ENCODE data around the gene FEN1.

The FEN1 gene

DNA sequence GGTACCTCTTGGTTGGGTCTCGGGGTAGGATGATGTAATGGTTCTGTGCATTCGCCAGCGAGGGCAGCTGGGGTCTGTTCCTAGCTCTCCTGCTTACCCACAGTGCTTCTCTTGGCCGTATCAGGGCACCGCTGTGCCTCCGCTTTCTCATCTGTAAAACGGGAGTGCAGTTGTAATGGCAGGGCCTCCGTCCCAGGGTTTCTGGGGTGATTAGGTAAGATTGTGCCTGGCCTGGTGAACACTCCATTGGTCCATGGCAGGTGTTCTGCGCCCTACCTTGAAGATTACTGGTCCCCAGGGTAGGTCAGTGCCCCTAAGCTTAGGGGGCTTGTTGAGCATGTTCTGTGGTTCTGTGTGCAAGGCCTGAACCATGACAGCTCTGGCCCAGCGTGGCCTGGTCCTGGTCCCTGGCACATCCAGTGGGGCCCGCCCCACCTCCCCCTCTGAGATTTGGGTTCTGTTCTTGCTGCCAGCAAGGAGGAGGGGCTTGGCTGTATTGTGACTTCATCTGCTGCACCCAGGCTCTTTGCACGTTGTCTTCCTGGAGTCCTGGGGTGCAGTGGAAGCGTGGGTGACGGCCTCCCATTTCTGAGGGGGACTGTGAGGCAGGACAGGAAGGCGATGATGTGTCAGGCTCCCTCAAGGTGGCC is 35.4 kb upstream of the FEN1 start:
- peaks cover 0 to 25% (median 13%) of the 10 kb centered on the region in 4 experiments for H3K4me1 ChIP-seq (ENCODE audit: control extremely low read depth in 1 of 4, control insufficient read depth in 4 of 4, insufficient read depth in 4 of 4, low read length in 3 of 4)
- H3K9me3 ChIP-seq (ENCODE audit: control extremely low read depth in 1 of 5, control insufficient read depth in 4 of 5, insufficient read depth in 2 of 5, low read depth in 1 of 5, low read length in 4 of 5): no peaks in the 10 kb centered on the region
- no peak for DNase-seq
- WGBS (ENCODE audit: insufficient coverage): 95% methylated on average over 15 of the region's 15 CpGs
- ChIA-PET POLR2A (no interaction called here), CTCF (interaction anchor here (1.5 to 1.8 kb wide), 2 partner anchors 8 to 10 kb away, joined by 6 to 8 read pairs; no protein-coding TSS in a partner anchor)
- H3K27me3 ChIP-seq (replicated peaks in 2 of 5; ENCODE audit: control insufficient read depth in 4 of 5, insufficient read depth in 5 of 5, low read length in 4 of 5): peaks cover 0 to 23% (median 3%) of the 10 kb centered on the region in 5 experiments
- no peak overlapping the region for H3K27ac ChIP-seq (ENCODE audit: insufficient read depth in 1 of 2, low read depth in 1 of 2, low read length in 2 of 2, poor library complexity in 1 of 2, severe bottlenecking in 2 of 2)
- H3K4me3 ChIP-seq (ENCODE audit: control insufficient read depth in 1 of 7, extremely low read depth in 1 of 7, insufficient read depth in 4 of 7, low read depth in 2 of 7, low read length in 6 of 7): no peak overlapping the region
- H3K36me3 ChIP-seq (ENCODE audit: control insufficient read depth in 4 of 4, insufficient read depth in 4 of 4, low read length in 3 of 4): no peaks in the 10 kb centered on the region

DNA sequence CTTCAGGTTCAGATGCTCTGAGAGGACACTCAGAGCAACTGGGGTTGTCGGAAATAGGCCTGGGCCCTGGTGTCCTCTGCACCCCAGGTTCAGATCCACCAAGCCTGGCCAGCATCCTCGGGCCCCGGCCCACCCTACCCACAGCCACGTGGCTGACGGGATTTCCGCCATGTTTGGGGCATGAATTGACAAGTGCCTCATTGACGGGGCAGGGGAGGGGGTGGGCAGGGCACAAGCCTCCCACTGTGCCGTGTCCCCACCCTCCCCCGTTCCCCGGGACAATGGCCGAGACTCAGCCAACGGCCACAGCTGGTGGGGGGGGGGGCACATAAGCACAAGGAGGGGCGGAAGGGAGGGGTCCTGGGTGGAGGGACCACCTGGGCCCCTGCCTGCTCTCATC is 31.8 kb upstream of the FEN1 start:
- H3K27me3 ChIP-seq (replicated peaks in 2 of 5; ENCODE audit: control insufficient read depth in 4 of 5, insufficient read depth in 5 of 5, low read length in 4 of 5): peaks cover 0 to 9% (median 2%) of the 10 kb centered on the region in 5 experiments
- H3K9me3 ChIP-seq (ENCODE audit: control extremely low read depth in 1 of 5, control insufficient read depth in 4 of 5, insufficient read depth in 2 of 5, low read depth in 1 of 5, low read length in 4 of 5): no peaks in the 10 kb centered on the region
- ChIA-PET CTCF (no interaction called here), POLR2A (no interaction called here)
- H3K4me1 ChIP-seq (ENCODE audit: control extremely low read depth in 1 of 4, control insufficient read depth in 4 of 4, insufficient read depth in 4 of 4, low read length in 3 of 4): peaks cover 0 to 12% (median 7%) of the 10 kb centered on the region in 4 experiments
- DNase-seq: no peak
- no peak overlapping the region for H3K4me3 ChIP-seq (ENCODE audit: control insufficient read depth in 1 of 7, extremely low read depth in 1 of 7, insufficient read depth in 4 of 7, low read depth in 2 of 7, low read length in 6 of 7)
- 94% methylated on average over 5 of the region's 13 CpGs for WGBS (ENCODE audit: insufficient coverage)
- no peak overlapping the region for H3K27ac ChIP-seq (ENCODE audit: insufficient read depth in 1 of 2, low read depth in 1 of 2, low read length in 2 of 2, poor library complexity in 1 of 2, severe bottlenecking in 2 of 2)
- no peaks in the 10 kb centered on the region for H3K36me3 ChIP-seq (ENCODE audit: control insufficient read depth in 4 of 4, insufficient read depth in 4 of 4, low read length in 3 of 4)

DNA sequence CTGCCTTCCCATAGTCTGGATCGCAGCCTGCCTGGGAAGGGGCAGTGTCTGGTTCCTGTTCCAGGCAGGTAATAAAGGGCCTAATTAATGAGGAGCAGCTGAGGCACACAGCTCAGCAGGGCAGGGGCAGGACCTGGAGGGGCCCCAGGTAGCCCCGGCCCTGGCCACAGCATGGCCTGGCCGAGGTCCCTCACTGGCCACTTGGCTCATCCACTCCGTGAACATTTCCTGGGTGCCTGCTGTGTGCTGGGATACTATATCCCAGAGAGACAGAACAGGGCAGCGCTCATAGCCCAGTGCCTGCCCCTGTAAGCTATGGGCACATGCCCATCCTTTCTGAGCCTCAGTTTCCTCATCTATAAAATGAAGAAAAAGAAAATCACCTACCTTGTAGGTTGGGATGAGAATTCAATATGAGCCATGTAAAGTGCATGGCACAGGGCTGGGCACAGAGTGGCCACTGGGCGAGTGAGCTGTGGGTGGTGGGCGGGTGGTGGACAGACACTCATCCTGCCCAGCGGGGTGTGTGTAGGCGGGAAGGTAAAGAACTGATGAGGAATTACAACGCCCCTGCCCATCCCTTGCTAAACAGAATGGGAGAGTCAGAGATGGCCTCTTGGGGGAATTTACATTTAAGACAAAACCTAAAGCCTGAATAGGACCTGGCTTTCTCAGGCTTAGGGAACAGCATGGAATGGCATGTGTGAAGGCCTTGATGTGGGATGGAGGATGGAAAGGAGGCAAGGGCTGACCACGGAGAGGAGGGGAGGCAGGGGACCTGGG is 31.1 kb upstream of the FEN1 start:
- CTCF ChIA-PET: no interaction called here

DNA sequence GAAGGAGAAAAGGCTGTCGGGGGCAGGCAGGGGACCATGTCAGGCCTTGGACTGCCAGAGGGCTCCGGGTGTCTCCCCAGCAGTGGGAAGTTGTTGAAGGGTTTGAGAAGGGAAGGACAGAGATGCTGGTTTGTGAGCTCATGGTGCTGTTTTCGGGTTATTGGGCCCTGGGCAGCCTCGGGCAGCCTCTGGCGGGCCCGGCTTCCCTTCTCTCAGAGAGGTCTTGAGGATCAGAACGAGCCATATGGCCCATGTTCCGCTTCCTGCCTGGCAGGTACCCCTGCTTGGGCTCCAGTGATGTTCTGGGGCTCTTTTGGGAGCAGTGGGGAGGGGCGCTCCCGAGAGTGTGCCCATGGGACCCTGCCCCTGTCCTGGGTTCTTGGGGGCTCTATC is 30.5 kb upstream of the FEN1 start:
- Histone ChIP-seq H3K27me3 (replicated peaks in 2 of 5; ENCODE audit: control insufficient read depth in 4 of 5, insufficient read depth in 5 of 5, low read length in 4 of 5) (peaks cover 0 to 9% (median 2%) of the 10 kb centered on the region in 5 experiments), H3K36me3 (ENCODE audit: control insufficient read depth in 4 of 4, insufficient read depth in 4 of 4, low read length in 3 of 4) (no peaks in the 10 kb centered on the region), H3K27ac (ENCODE audit: insufficient read depth in 1 of 2, low read depth in 1 of 2, low read length in 2 of 2, poor library complexity in 1 of 2, severe bottlenecking in 2 of 2) (no peak overlapping the region), H3K4me1 (ENCODE audit: control extremely low read depth in 1 of 4, control insufficient read depth in 4 of 4, insufficient read depth in 4 of 4, low read length in 3 of 4) (no peaks in the 10 kb centered on the region), H3K9me3 (ENCODE audit: control extremely low read depth in 1 of 5, control insufficient read depth in 4 of 5, insufficient read depth in 2 of 5, low read depth in 1 of 5, low read length in 4 of 5) (no peaks in the 10 kb centered on the region), H3K4me3 (ENCODE audit: control insufficient read depth in 1 of 7, extremely low read depth in 1 of 7, insufficient read depth in 4 of 7, low read depth in 2 of 7, low read length in 6 of 7) (no peak overlapping the region)
- ChIA-PET CTCF (no interaction called here), POLR2A (no interaction called here)
- 77% methylated on average over 7 of the region's 10 CpGs for WGBS (ENCODE audit: insufficient coverage)
- no peak for DNase-seq

More for the DNA sequence above, 31.1 kb upstream of the FEN1 start:
- H3K9me3 ChIP-seq (ENCODE audit: control extremely low read depth in 1 of 5, control insufficient read depth in 4 of 5, insufficient read depth in 2 of 5, low read depth in 1 of 5, low read length in 4 of 5): no peaks in the 10 kb centered on the region
- no peaks in the 10 kb centered on the region for H3K36me3 ChIP-seq (ENCODE audit: control insufficient read depth in 4 of 4, insufficient read depth in 4 of 4, low read length in 3 of 4)
- peaks cover 0 to 9% (median 2%) of the 10 kb centered on the region in 5 experiments for H3K27me3 ChIP-seq (replicated peaks in 2 of 5; ENCODE audit: control insufficient read depth in 4 of 5, insufficient read depth in 5 of 5, low read length in 4 of 5)
- H3K4me3 ChIP-seq (ENCODE audit: control insufficient read depth in 1 of 7, extremely low read depth in 1 of 7, insufficient read depth in 4 of 7, low read depth in 2 of 7, low read length in 6 of 7): no peak overlapping the region
- 96% methylated on average over 10 of the region's 11 CpGs for WGBS (ENCODE audit: insufficient coverage)
- H3K27ac ChIP-seq (ENCODE audit: insufficient read depth in 1 of 2, low read depth in 1 of 2, low read length in 2 of 2, poor library complexity in 1 of 2, severe bottlenecking in 2 of 2): no peak overlapping the region
- peaks cover 0 to 6% (median 2%) of the 10 kb centered on the region in 4 experiments for H3K4me1 ChIP-seq (ENCODE audit: control extremely low read depth in 1 of 4, control insufficient read depth in 4 of 4, insufficient read depth in 4 of 4, low read length in 3 of 4)
- DNase-seq: no peak
- POLR2A ChIA-PET: no interaction called here

DNA sequence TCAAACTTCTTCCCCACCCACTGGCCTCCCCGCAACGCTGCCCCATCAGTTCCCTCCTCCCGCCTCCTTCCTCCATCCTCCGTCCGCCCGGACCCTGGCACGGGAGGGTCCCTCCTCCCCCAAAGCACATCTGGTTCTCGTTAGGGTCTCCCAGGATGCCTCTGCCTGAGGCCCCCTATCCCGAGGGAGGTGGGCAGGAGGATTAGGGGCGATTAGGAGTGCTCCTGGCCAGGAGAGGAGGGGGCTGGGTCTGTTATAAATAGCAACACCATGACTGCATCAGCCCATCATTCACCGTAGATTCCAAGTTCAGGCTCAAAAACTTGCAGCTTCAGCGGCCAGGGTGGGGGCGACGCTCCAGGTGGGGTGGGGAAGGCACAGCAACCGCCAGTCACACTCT is 29.9 kb upstream of the FEN1 start:
- Histone ChIP-seq H3K9me3 (ENCODE audit: control extremely low read depth in 1 of 5, control insufficient read depth in 4 of 5, insufficient read depth in 2 of 5, low read depth in 1 of 5, low read length in 4 of 5) (no peaks in the 10 kb centered on the region), H3K27ac (ENCODE audit: insufficient read depth in 1 of 2, low read depth in 1 of 2, low read length in 2 of 2, poor library complexity in 1 of 2, severe bottlenecking in 2 of 2) (no peak overlapping the region), H3K36me3 (ENCODE audit: control insufficient read depth in 4 of 4, insufficient read depth in 4 of 4, low read length in 3 of 4) (no peaks in the 10 kb centered on the region), H3K27me3 (replicated peaks in 2 of 5; ENCODE audit: control insufficient read depth in 4 of 5, insufficient read depth in 5 of 5, low read length in 4 of 5) (peaks cover 0 to 9% (median 2%) of the 10 kb centered on the region in 5 experiments), H3K4me1 (ENCODE audit: control extremely low read depth in 1 of 4, control insufficient read depth in 4 of 4, insufficient read depth in 4 of 4, low read length in 3 of 4) (no peaks in the 10 kb centered on the region), H3K4me3 (ENCODE audit: control insufficient read depth in 1 of 7, extremely low read depth in 1 of 7, insufficient read depth in 4 of 7, low read depth in 2 of 7, low read length in 6 of 7) (no peak overlapping the region)
- DNase-seq: no peak
- ChIA-PET CTCF (no interaction called here), POLR2A (no interaction called here)
- WGBS (ENCODE audit: insufficient coverage): 33% methylated on average over 3 of the region's 15 CpGs

DNA sequence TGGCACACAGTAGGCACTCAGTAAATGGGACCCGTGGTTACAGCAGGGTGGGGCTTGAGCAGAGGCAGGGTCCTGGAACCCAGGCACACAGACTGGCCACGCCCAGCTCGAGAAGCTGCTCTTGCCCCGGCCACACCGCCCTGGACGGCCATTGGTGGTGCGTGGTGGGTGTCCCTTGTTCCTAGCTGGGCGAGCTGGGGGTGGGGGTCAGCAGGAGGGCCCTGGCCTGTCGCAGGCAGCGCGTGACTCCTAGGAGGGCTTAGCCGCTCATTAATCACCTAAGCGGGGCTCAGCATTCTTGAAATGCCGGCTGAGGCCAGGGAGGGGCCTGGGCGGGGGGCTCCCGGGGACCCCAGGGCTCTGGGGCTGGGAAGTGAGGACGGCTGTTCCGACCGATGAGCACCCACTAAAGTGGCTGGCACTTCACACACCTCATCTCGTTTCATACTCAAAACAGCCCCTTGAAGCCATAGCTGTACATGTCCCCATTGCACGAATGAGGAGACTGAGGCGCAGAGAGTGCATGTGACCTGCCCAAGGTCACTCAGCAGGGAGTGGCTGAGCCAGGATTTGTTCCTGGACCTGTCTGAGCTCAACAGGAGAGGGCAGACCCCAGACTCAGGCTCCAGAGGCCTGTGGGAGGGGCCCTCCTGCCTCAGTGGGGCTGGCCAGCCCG is 28.6 kb upstream of the FEN1 start:
- no peaks in the 10 kb centered on the region for H3K9me3 ChIP-seq (ENCODE audit: control extremely low read depth in 1 of 5, control insufficient read depth in 4 of 5, insufficient read depth in 2 of 5, low read depth in 1 of 5, low read length in 4 of 5)
- no peak overlapping the region for H3K4me3 ChIP-seq (ENCODE audit: control insufficient read depth in 1 of 7, extremely low read depth in 1 of 7, insufficient read depth in 4 of 7, low read depth in 2 of 7, low read length in 6 of 7)
- ChIA-PET POLR2A (no interaction called here), CTCF (interaction anchor here (1.1 to 4.1 kb wide), 2 partner anchors 16 to 26 kb away, joined by 4 to 19 read pairs; no protein-coding TSS in a partner anchor)
- H3K4me1 ChIP-seq (ENCODE audit: control extremely low read depth in 1 of 4, control insufficient read depth in 4 of 4, insufficient read depth in 4 of 4, low read length in 3 of 4): peaks cover 0 to 5% (median 0%) of the 10 kb centered on the region in 4 experiments
- no peaks in the 10 kb centered on the region for H3K36me3 ChIP-seq (ENCODE audit: control insufficient read depth in 4 of 4, insufficient read depth in 4 of 4, low read length in 3 of 4)
- no peak for DNase-seq
- peaks cover 0 to 9% (median 2%) of the 10 kb centered on the region in 5 experiments for H3K27me3 ChIP-seq (replicated peaks in 2 of 5; ENCODE audit: control insufficient read depth in 4 of 5, insufficient read depth in 5 of 5, low read length in 4 of 5)
- 94% methylated on average over 17 of the region's 23 CpGs for WGBS (ENCODE audit: insufficient coverage)
- H3K27ac ChIP-seq (ENCODE audit: insufficient read depth in 1 of 2, low read depth in 1 of 2, low read length in 2 of 2, poor library complexity in 1 of 2, severe bottlenecking in 2 of 2): no peak overlapping the region
